GM19193 (cell line): Measurements from ENCODE around the gene CA10.

Source experiments
- POLR2A ChIP-seq: IDR thresholded peaks from 4 replicates; pipeline ENCODE4 v1.6.1; 2011; ENCODE audit not compliant: insufficient read depth, insufficient read length; ENCODE audit errors: extremely low read depth

CA10 gene

DNA sequence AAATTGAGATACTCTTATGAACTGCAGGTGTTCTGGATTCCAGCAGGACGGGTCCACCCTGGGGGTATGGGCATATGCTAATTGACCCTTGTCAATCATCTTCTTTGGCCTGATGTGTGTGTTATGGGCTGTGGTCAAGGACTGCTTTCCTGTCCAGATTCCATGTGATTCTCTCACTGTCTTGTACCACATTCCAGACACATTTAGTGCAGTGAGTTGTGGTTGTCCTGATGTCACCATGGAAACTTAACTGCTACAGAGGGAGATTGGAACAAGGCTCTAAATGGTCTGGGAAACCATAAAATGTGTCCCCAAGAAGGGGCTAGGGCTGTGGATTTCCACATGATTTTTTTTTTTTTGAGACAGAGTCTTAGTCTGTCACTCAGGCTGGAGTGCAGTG, 530.7 kb downstream of the CA10 start:
- no peak for TF ChIP-seq POLR2A

DNA sequence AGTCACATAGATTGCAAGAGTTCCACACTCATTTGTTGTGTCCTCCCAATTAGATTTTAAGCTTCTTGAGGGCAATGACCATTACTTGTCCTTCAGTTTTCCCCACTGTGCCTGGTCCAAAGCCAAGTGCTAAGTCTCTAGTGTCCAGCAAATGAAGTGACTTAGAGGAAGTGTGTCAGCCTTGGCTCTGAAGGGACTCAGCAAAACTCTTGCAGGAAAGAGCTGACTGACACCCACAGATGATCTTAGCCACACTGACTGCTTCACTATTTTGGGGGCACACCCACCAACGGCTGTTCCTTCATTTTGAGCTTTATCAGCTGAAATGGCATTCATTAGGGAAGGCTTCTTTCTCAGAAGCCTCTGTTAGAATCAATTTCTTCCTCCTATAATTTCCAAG, 540.0 kb downstream of the CA10 start:
- TF ChIP-seq POLR2A = no peak

DNA sequence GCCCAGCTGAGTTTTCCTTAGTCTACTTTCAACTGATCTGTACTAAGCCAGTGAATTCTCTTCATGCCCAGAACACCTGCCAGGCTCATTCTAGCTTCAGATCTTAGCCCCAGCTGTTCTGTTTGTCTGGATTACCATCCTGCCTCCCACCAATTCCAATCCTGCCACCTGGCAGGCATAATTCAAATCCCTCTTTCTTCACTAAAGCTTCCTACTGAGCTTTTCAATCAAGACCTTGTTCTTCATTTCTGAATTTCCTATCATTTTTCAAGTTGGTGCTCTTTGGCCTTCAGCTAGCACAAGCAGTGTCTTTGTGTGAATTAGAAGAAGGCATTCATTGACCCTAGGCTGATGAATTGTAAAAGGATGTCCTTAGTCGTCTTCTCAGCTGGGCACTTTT, 540.5 kb downstream of the CA10 start:
- TF ChIP-seq POLR2A = no peak

DNA sequence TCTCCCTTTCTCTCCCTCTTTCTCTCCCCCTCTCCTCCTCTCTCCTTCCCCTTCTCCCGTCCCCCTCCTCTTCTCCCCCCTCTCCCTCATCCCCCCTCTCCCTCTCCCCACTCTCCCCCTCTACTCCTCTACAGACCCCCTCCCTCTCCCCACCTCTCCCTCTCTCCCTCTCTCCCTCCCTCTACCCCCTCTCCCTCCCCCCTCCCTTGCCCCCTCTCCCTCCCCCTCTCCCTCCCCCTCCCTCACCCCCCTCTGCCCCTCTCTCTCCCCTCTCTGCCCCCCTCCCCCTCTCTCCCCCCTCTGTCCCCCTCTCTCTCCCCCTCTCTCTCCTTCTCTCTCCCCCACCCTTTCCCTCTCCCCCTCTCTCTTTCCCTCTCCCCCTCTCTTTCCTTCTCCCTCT, 545.3 kb downstream of the CA10 start:
- TF ChIP-seq POLR2A = no peak

DNA sequence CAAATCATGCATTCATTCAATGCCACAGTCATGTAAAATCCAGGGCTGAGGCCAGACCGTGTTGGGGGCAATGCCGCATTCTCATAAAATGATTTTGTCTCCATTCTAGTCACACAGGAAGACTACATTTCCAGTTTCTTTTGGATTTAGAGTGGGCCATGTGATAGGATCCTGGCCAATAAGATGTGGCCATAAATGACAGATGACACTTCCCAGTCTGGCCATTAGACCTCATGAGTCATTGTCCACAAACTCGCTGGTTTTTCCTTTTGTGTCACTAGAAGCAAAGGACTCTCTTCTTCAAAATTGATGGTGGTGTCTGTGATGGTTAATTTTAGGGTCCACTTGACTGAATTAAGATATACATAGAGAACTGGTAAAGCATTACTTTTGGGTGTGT, 545.8 kb downstream of the CA10 start:
- no peak for TF ChIP-seq POLR2A

DNA sequence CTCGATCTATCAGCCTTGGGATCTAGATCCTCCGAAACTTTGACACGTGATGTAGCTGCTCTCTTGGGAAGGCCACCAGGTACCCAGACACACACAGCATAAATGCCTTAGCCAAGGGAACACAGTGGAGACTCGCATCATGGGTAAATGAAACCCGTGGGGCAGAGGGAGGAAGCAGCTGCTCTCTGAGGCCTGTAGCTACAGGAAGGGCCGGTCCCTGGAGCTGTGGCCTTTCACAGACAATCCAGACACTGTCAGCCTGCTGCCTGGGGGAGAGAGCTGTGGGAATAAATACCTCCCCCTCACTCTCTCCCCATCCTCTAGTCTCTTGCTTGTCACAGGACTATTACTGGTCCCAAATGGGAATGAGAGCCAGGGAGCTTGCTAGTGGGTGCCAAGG, 546.9 kb downstream of the CA10 start:
- TF ChIP-seq POLR2A = no peak

DNA sequence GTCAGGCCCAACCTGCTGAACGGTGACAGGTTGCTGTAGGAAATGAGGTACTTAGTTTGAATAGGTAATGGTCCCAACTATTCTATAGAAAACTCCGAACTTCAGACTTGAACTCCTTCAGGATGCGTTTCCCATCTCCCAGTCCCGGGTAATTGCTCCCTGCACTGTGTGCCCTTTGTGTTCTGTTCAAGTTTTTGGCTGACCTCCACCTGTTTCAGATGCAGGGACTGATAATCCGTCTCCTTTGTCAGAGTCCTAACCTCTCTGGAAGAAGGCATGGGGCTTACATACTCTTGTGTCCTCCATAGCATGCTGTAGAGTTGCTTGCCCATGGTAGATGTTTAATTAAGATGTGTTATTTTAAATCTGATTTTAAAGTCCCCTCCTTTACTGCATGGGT, 547.7 kb downstream of the CA10 start:
- TF ChIP-seq POLR2A = no peak

DNA sequence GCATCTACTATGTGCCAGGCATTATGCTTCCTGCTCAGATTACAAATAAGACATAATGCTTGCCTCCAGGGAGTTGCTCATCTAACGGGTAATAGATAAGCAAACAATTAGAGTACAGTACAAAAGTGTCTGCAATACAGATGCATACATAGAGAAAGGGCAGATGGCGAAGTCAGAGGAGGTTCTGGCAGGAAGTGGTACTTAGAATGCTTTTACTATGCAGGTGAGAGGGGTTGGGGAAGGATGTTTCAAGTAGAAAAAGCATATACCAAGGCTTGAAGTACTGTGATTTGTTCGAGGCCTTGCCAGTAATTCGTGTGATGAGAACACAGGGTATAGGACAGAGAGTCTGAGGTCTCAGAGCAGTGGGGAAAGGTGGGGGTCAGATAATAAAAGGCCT, 548.4 kb downstream of the CA10 start:
- TF ChIP-seq POLR2A = no peak

DNA sequence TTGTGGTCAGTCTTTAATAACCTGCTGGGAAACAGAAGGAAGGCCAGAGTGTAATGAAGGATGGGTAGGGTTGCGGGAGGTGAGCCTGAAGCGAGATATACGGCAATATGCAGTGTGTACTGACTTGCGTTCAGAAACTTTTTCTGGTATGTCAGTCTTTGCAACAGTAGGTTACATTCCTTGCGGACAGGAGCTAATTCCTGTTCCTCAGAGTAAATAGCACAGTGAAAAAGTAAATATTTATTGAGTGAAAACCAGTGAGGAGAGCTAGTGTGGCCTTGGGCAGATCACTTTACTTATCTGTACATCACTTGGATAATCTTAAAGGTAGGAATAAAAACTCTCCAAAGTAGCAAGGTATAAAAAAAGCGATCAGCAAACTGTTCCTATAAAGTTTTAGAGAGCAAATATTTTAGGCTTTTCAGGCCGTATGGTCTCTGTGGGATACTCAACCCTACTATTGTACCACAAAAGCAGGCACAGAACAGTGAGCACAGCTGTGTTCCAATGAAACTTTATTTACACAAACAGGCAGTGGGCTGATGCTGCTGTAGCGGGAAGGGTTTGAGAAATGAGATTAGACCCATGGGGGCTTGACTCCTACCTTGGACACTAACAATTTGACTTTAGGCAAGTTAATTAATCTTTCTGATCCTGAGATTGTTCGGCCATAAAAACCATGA, 550.1 kb downstream of the CA10 start:
- no peak for TF ChIP-seq POLR2A

DNA sequence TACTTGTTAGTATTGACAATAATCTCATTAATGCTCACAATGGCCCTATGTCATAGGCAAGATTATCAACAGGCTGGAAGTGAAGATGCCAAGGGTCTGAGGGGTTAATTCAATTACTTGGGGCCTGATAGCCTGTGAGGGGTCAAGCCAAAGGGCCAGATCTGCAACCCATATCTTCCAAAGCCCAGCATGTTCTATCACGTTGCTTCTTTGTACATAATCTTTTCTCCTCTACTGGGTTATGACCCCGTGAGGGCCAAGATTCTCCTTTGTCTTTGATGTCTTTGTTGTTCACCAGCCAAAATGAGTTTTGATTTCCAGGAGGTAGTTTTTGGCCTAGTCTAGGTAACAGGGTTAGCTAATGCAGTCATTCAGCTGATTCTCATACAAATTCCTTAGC, 551.0 kb downstream of the CA10 start:
- TF ChIP-seq POLR2A = no peak

DNA sequence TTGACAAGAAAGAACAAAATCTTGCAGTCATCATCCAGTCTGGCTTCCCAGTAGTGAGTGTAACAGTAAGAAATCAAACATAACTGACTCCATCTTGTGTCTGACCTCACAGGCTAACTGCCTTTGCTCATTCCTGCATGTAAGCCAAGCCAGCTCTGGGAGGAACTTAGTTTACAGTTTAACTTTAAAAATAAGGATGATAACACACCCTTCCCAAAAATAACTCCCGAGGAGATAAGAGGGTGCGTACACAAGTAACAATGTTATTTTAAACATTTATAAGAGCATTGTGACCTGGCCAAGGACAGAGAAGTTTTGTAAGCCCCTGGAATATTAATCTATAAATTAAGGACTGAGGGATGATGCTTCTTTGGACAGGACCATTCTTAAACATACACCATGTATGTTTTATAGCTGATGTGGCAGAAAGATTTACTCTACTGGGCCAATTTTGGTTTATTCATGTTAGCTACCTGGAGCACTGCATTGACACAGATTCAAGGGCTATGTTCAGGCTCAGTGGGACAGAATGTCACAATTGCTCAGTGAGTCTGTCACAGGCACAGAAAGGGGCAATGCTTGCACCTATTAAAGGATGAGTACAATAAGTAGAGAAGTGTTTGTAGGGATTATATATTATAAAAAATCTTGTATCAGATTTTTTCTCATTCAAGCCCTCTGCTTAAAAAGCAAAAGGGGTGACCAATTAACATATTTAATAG, 554.1 kb downstream of the CA10 start:
- no peak for TF ChIP-seq POLR2A

DNA sequence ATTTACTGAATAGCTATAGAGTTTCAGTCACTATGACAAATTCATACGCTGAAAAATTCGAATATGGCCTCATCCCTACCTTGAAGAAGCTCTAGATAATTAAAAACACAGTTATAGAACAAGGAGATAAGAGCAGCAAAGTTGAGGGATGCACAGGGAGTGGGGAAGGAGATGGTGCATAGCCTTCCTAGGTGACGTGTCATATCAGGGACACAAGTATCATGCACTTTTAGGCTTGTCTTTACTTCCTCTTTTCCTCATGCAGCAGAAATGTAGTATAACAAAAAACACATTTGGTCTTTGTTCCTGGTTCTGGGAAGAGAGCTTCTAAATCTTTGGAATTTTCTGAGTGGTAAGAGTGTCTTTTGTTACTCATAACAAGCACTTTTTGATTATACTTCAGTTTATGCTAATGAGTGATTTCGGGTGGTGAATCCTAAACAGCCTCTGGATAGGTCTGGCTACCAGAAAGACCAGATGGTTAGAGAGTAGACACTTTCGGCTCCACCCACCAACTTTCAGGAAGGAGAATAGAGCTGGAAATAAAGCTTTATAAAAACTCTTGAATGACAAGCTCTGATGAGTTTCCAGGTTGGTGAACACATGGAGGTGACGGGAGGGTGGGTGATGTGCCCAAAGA, 556.8 kb downstream of the CA10 start:
- no peak for TF ChIP-seq POLR2A

DNA sequence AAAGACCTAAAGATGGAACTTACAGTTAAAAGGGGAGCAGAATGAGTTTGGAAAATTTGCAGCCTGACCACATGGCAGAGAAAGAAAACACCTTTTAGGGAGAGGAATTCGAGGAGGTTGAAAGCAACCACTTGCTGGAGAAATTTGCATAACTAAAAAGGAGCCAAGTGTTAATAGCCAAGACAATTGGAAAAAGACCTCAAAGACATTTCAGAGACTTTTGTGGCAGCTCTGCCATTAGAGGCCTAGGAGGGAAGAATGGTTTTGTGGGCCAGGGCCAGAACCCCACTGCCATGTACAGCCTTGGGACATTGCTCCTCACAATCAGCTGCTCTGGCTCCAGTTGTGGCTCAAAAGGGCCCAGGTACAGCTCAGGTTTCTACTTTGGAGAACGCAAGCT, 559.7 kb downstream of the CA10 start:
- TF ChIP-seq POLR2A = no peak

DNA sequence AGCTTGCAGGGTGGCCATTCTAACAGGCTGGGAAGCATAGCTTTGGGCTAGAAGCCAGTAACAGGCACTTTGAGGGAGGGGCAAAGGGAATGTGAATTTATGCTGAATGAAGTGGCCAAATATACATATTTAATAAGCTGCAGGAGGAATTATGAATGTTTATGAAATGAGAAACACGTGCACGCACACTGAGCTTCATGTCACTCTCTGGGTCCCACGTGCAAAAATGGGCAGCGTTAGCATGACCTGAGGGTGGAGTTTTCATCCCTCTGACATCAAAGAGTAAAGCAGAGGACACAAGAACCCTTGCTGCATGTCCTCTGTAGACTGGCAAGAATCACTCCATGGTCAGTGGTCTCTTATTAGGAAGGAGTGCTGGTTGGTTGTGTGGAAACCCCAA, 561.2 kb downstream of the CA10 start:
- TF ChIP-seq POLR2A = no peak

DNA sequence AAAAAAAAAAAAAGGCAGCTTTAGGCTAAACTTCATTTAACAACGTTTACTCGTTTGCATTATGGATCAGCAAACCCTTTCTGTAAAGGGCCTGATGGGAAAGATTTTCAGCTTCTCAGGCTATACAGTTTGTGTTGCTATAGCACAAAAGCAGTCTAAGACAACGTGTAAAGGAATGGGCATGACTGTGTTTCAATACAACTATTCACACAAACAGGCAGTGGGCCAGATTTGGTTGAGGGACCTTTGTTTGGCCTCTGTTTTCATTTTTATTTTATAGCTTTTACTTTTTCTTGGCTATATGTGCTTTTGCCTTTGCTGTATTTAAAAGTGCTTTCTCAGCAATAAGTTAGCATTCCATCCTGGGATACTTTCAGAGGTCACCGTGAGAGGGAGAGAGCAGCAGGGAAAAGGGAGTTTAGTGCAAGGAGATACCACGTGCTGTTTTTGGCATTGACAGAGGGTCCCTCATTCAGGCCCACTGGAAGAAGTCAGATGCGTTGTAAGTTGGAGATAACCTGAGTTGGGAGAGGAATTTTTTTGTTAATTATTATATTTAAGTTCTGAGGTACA, 562.6 kb downstream of the CA10 start:
- TF ChIP-seq POLR2A = no peak
